ENCODE results near the gene ABCG4.
"Not testable (repeated sequence)": the region's sequence is repeated elsewhere in the genome, so short reads cannot be mapped to it uniquely, and the experiment has no call there.

Gene ABCG4

DNA sequence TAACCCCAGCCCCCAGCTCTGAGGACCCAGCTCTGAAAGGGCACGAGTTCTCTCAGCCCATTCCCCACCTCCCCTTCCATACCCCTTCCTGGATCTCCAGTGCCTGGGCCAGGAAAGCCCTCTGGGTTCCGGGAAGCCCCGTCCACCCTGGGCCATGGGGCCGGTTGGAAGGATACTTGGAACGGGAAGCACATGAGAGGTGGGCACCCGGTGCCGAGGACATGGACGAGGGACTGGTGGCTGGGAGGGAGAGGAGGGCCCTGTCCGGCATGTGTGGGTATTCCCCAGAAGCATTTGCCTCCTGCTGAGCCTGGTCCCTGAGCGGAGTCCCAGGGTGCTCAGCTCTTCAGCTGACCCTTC, 32.6 kb upstream of the ABCG4 start:
- DNase-seq = no peak

DNA sequence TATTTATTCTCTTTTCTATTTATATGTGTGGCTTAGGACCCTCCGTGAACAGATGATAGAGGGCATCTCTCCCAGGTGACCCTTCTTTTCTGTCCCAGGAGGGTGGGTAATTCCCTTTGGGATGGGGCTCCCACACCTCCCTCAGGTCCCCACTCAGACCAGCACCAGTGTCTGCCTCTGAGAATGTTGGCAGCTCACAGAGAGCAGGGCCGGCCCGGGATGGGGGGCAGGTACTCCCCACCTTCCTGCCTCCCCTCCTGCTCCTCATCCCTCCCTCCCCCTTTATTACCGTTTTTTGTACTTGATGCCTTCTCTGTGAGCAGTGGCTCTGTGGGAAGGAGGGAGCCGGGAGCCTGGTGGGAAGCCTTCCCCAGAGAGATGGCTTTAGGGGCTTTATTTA, 32.3 kb upstream of the ABCG4 start:
- no peak for DNase-seq

DNA sequence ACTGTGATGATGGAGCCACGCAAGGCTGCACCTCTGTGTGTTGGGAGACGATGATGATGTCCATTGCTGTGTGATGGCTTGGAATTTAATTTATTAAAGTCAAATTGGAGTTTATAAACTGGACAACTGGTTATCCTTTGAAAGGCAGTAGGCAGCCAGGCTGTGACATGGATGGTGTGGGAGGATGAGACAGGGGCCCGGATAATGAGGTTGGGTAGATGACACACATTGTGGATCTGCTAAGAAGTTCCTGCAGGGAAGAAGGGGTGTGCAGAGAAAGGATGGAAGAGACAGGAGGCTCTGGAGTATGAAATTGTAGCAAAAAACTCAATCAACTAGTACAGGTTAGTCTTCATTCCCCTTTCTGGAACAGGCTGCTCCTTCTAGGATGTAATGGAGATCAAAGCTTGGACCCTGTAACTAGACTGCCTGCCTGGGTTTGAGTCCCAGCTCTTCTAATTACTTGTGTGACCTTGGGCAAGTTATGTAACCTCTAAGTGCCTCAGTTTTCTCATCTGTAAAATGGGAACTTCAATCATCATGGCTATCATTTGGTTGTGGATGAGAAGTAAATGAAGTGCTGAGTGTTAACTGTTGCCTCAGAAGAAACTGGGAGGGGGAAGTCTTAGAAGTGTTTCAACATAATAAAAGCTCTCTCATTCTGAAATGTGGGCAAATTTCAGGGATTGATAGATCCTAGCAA, 31.7 kb upstream of the ABCG4 start:
- no peak for DNase-seq

DNA sequence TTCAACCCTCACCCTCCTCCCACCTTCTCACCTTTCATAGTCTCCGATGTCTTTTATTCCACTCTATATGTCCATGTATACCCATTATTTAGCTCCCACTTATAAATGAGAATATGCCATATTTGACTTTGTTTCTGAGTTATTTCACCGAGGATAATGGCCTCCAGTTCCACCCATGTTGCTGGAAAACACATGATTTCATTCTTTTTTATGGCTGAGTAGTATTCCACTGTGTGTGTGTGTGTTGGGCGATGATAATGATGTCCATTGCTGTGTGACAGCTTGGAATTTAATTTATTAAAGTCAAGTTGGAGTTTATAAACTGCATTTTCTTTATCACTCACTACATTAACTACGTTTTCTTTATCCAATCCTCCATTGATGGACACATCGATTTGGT, 30.6 kb upstream of the ABCG4 start:
- DNase-seq = no peak

DNA sequence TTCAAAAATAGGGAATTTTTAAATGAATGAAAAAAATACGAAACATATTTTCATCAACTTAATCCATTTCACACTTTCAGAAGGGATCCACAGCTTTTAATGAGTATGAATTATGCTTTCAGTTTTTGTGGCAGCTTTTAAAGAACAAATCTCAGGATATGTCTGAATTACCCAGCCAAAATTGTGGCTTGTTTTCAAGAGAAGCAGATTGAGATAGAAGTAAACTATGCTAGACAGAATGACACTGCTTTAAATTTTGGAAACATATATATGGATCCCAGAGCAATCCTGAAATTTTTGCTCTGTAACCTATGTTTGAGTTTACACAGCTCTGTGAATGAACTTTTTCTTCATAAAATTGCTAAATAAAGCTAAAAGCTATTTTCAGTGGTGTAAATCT, 29.9 kb upstream of the ABCG4 start:
- no peak for DNase-seq

DNA sequence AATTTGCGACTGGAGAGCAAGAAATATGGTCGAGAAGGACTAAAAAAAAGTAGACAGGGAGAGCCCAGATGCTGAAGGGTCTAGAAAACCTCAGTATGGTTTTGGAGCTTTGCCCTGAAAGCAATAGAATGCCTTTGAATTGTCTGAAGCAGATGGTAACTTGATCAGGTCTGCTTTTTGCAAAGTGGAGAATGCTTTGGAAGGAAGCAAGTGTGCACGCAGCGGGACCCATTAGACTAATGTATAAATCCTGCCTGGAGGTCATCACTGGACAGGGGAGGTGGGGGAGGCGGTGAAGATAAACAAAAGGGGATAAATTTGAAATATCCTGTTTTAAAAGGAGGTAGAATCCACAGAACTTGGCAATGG, 28.2 kb upstream of the ABCG4 start:
- DNase-seq = peak; percentile 40

DNA sequence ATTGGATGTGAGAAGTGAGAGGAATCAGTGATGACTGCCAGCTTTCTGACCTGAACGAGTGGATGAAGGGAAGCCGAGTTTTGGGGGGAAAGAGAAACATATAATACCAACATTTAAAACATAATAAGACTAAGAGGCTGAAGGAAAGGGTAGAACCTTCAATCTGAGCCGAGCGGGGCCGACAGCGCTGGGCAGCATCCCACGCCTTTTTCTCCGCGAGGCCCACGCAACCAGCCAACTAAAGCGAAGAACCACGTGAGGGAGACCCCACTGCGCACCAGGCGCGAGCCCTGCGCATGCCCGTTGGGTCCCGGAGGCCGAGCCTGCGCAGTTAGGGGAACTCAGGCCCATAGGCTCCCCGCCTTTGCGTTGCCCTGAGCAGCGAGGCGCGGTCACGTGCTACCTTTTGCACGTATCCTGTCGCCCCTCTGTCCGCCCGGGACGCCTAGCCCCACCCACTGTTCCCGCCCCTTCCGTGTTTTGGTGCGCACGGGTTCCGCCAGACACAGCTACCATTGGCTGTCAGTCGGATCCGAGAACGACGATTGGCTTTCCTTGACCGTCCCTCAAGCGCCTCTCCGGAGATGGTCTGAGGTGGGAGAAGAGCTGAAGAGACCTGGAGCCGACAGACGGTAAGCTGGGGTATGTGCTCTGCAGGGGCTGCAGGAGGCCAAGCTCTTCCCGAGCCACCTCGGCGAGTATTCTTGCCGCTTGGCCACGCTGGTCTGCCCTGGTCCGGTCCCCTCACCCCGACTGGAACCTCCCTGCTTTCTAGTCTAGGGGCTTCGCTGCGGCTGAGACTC, 27.6 kb upstream of the ABCG4 start, which contains the start of gene HINFP:
Gene HINFP, plus strand, starts transcription at position 573 of the 803 bp plus-strand sequence. CDS start 5,365 bp downstream, outside the sequence.
- peak; percentile 99 for DNase-seq

DNA sequence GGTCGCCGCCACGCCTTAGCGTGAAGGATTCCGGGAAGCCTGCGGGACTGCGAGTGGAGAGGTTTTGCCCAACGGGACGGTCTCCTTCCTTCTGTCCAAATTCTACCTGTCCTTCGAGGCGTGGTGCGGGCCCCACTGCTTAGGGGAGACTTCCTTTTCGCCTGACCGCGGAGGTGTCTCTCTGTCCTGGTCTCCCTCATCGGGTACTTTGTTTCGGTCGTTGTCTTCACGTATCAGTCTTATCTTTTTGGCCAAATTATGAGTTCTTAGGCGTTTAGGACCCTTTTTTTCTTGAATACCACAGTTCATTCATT, 27.1 kb upstream of the ABCG4 start:
- no peak for DNase-seq

DNA sequence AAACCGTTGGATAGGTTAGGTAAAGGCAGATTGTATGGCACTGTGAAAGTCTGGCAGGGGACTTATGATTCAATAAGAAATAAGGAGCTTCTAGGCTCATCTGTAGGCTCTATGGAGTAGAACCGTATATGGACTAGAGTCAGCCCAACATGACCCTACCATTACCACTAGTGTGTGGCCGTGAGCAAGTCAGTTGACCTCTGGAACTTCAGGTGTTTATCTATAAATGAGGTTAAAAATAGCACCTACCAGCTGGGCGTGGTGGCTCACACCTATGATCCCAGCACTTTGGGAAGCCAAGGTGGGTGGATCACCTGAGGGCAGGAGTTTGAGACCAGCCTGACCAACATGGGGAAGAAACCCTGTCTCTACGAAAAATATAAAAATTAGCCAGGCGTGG, 23.0 kb upstream of the ABCG4 start:
- no peak for DNase-seq

DNA sequence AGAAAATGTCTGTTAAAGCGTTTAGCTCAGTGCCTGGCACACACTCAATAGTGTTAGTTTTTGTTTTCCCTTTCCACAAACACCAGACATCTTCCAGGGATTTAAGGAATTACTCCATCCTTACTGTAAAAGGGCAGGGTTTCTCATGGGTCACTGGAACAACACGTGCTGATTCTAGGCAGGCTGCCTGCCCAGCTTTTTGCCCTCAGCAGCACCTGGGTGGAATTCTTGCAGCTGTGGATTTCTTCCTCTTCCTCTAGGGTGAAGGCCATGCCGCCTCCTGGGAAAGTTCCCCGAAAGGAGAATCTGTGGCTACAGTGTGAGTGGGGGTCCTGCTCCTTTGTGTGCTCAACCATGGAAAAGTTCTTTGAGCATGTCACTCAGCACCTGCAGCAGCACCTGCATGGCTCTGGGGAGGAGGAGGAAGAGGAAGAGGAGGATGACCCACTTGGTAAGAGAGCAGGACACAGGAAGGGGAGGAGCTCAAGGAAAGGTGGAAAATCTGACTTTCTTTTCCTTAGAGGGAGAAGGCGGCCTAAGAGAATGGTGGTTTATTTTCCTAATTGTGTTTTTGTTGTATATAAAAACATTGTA, 22.1 kb upstream of the ABCG4 start:
- DNase-seq = no peak

DNA sequence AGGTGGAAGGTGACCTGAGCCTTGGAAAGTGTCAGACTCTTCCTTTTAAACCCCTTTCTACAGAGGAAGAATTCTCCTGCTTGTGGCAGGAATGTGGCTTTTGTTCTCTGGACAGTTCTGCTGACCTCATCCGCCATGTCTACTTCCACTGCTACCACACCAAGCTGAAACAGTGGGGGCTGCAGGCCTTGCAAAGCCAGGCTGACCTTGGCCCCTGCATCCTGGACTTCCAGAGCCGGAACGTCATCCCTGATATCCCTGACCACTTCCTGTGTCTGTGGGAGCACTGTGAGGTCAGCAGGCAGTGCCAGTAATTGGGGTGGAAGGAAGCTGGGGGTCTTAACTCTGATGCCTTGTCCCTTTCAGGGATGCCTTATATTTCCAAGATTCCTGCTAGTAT, 18.2 kb upstream of the ABCG4 start:
- DNase-seq = no peak

DNA sequence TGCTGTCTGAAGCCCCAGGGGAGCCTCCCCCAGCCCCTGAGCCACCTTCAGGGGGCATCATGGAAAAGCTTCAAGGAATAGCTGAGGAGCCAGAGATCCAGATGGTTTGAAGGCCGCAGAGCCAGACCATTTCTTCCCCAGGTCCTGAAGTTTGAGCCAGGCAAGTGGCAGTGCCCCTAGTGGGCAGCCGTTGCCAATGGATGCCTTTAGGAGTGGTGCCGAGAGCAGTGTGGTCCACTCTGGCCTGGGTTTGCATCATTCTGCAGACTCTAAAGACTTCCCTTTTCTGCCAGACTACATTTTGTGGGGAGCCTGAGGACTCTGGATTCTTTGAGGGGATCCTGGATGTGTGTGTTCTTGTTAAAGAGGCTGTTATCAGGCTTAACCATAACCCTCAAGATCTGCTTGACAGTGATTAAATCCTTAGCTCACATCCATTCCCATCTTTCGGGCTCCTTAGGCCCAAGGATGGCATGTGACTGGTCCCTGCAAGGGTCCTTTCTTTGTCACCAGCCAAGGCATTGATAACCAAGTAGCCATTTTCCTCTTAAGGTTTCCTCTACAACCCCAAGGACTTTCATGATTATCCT, 14.4 kb upstream of the ABCG4 start:
- no peak for DNase-seq

DNA sequence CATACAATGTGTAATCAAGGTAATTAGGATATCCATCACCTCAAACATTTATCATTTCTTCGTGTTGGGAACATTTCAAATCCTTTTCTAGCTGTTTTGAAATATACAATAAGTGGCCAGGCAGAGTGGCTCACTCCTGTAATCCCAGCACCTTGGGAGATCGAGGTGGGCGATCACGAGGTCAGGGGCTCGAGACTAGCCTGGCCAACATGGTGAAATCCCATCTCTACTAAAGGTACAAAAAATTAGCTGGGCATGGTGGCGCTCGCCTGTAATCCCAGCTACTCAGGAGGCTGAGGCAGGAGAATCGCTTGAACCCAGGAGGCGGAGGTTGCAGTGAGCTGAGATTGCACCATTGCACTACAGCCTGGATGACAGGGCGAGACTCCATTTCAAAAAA, 9.6 kb upstream of the ABCG4 start:
- not testable (repeated sequence) for DNase-seq

DNA sequence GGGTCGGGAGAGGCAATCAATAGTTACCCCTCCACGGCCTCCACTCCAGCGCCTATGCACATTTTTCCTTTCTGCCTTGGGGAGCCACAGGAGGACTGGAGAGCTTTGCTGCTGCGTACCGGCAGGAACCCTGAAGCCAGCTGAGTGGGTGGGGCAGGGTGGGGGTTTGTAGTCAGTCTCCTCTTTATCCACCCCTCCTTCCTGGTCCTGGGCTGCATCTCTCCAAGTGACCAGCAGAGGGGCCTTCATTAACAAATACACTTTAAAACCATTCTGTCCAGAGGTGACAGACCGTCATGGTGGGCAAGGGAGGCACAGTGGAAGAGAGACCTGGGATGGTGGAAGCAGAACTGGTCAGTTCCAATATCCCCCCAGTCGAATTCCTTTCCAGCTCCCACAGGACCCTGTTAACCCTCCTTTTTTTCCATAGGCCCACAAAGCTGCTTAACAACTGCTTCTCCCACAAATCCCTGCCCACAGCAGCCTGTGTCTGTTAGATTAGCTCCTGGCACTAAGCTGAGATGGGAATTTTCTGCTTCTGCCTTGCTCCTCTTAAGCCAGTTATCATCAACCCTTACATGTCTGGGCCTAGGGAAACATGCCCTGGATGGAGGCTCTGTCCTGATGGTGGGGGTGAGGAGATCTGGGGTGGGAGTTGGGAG, 3.9 kb upstream of the ABCG4 start:
- peak; percentile 69 for DNase-seq

DNA sequence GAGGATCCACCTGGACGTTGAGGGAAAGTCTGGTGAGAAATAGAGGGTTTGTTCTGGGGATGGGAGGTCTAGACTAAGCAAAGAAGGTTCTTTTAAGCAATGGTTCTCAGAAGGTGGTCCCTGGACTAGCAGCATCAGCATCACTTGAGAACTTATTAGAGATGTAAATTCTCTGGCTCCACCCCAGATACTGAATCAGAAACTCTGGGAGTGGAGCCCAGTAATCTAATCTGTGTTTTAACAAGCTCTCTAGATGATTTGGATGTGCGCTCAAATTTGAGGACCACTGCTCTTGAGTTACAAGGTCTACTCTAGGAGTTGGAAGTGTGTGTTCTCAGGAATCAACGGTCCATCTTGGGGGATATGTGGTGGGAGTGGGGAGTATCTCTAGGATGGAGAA, 3.3 kb upstream of the ABCG4 start:
- no peak for DNase-seq

DNA sequence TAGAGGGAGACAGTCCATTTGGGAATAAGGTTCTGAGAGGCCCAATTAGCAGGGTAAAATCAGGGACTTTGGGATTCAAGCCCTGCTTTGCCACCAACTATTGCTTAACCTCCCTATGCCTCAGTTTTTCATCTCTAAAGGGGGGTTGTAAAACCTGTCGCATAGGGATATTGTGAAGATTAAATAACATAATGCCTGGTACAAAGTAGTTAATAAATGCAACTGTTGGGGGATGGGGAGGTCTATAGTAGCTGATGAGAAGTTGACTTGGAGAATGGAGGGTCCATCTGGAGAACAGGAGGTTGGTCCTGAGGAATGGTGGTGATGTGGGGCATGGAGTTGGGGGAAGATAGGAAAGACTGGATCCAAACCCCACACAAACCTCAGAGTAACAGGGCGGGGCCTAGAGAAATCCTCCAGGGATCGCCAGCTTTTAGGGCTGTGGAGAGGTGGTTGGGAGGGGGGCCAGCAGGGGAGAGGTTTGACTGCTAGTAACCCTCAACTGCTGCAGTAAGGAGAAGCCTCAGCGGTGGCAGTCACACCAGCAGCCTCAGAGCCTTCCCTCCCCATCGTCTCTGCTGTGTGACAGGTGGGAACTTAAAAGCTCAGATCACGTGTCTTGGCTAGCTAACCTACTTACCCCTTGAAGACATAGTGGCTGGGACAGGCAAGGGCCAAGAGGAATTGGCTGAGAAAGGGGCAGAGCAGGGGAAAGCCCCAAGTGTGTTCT, 1.1 kb upstream of the ABCG4 start:
- no peak for DNase-seq

DNA sequence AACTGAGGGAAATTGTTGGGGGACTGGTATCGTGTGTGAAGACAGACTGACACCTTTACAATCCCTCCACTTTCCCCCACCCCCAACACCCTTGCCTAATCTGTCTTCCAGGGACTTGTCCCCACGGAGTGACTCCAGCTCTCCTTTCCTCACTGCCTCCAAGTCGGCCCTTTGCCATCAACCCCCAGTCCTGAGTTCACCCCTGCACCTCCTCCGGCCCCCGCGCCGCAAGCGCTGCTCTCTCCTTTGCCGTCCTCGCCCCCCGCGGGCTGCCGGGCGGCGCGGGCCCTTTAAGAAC, 183 bp upstream of the ABCG4 start:
- DNase-seq = no peak

DNA sequence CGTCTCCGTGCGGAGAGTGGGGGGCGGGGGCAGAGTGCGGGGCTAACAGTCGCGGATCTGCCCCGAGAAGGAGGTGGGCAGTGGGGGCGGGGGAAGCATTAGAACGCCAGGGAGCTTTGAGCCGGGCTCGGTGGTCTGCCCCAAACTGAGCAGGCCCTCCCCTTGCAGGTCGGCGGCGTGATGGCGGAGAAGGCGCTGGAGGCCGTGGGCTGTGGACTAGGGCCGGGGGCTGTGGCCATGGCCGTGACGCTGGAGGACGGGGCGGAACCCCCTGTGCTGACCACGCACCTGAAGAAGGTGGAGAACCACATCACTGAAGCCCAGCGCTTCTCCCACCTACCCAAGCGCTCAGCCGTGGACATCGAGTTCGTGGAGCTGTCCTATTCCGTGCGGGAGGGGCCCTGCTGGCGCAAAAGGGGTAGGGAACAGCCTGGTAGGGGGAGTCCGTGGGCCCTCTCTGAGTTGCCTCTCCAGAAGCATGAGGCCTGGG, 979 bp downstream of the ABCG4 start:
- no peak for DNase-seq

DNA sequence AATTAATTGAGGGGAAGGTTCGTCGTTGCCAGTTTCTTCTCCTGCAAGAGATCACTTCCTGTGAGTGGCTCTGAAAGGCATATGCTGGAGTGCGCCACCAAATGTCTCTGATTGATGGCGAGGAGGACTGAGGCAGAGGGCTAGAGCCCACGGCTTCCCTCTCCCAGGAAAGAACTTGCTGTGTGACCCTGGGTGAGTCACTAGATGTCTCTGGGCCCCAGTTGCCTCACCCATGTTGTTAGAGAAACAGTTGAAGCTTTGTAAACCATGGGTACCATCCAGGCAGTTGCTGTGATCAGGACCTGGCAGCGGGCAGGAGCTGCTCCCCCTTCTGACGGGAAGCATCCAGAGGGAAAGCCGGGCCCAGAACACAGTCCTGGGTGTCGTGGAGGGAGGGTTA, 3.2 kb downstream of the ABCG4 start:
- DNase-seq = no peak

DNA sequence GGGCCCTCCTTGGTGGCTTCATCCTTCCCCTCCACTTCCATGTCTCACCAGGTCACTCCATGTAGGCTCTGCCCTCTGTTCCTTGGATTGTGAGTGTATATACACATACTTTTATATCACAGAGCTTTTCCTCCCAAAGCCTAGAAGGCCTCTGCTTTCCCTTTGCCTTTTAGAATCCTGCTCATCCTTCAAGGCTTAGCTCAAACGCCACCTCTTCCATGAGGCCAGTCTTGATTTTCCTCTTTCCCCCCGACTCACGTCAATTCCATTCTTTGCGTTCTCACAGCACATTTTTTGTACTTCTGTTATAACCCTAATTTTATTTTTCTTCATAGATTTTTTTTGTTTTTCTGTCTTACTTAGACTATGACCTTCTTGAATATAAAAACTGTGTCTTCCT, 3.8 kb downstream of the ABCG4 start:
- no peak for DNase-seq

DNA sequence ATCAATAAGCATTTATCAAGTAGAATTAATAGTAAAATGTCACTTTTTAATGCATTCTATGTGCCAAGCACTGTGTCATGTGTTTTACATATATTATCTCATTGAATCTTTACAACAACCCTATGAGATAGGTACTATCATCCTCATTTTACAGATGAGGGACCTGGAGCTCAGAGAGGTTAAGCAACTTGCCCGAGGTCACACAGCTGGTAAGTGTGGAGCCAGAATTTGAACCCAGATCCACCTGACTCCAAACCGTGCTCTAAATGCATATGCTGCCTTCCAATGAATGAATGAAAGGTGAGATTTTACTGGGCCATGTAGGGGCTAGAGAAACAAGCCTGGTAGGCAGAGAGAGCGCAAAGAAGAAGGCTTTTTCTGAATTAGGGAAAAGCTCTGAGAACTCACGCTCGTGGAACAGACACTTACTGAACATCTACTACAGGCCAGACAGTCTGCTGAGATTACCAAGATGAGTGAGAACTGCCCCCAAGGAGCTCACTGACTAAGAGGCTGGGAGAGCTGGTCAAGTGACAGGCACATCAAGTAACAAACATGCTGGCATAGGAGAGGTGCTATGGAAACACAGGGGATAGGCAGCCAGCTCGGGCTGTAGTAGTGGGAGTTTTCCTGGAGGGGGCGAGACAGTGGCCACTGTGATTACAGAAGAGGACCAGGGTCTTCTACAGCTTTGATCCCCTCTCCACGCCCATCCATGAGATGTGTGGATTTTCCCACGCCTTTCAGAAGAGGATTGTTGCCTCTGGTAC, 4.4 kb downstream of the ABCG4 start:
- DNase-seq = no peak

DNA sequence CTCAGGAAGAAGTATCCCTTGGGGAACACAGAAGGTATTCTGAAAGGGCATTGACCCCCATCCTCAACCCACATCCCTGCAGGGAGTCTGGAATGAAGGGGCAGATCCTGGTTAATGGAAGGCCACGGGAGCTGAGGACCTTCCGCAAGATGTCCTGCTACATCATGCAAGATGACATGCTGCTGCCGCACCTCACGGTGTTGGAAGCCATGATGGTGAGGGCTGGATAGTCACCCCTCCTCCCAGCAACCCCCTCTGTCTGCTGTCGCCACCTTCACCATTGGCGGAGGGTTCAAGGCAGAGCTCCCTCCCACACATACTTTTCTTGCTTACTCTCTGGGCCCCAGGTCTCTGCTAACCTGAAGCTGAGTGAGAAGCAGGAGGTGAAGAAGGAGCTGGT, 5.3 kb downstream of the ABCG4 start:
- no peak for DNase-seq

All from fibroblast of skin of scalp (primary cell).